GM23338 (cell line): ENCODE measurements around the gene COX4I2. TPM values are rescaled to one million over a fixed set of nuclear protein-coding genes. Genes with fewer than 3 reads are reported as not detected.

Experiments used
- CTCF ChIP-seq, 2 experiments: fragments of 200-600 bp in 1 of 2; sonication (generic) in 1 of 2; conservative IDR thresholded peaks; 2 replicates each; pipeline versions ENCODE4 v1.5.1 to v1.6.1; 2016 to 2017; ENCODE audit warnings: antibody characterized with exemption in 2 of 2, low read depth in 2 of 2, mild to moderate bottlenecking in 2 of 2, moderate library complexity in 1 of 2
- STAT1 ChIP-seq: IDR thresholded peaks from one replicate; pipeline ENCODE4 v1.6.1; 2016; ENCODE audit warnings: antibody characterized with exemption; ENCODE audit not compliant: unreplicated experiment
- ZNF462 ChIP-seq: fragments of 250-450 bp; sonication (Bioruptor Pico); IDR thresholded peaks from 2 replicates; pipeline ENCODE4 v1.5.0; 2020; ENCODE audit warnings: mild to moderate bottlenecking, moderate library complexity
- polyA plus RNA-seq: library from polyadenylated mRNA; unstranded; fragments of >200 nt; fragmentation: Nextera tagmentation; extraction: Ambion mirVana; gene quantifications from 2 replicates; pipeline ENCODE4 v1.2.1, GENCODE V29; 2016
- total RNA-seq: library from RNA; depleted of rRNA; stranded (reverse); fragments of >200 nt; shearing (Covaris generic); gene quantifications from 2 replicates; pipeline ENCODE4 v1.2.3, GENCODE V29; 2014
- TF ChIP-seq, protein P1 (sequence below): IDR thresholded peaks from one replicate; pipeline ENCODE4 v1.6.1; 2018; ENCODE audit warnings: antibody characterized with exemption; ENCODE audit not compliant: unreplicated experiment

The COX4I2 gene
- total and polyA plus RNA-seq, 2 experiments from 2014 or later, result 0.63 TPM; not detected in 1

DNA sequence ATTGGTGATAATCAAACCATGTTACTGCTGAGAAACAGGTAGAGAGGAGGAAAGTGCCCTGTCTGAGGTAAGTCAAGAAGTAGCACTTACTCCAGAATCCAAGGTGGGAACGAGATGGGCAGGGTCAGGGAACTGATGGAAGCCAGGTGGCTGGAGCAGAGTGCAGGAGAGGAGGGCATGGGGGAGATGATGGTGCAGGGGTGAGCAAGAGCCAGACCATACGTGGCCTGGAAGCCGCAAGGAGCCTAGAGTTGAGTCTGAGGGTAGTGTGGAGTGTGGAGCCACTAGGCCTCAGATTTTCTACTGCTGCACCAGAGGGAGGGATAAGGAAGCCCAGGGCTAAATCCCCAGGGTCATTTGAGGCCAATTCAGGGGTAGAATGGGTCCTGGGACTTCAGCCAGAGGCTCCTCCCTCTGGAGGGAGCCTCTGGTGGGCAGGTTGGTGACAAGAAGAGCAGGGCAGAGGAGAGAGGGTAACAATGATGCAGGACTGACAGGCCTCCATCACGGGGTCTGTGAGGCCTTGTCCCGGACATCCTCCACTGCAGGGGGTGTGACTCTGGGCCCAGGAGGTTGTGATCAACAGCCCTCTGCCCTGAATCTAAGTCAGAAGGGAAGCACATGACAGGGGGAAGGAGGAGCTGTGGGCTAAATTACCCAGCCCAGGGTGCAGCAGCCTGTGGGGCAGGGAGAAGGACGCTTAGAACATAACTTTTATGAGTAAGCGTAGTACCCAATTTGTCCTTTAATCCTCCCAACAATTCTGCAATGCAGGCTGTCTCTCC, 28.7 kb downstream of the COX4I2 start (continued):
- no peak for TF ChIP-seq ZNF462 (CRISPR knock-in tag)
- TF ChIP-seq, protein P1, sequence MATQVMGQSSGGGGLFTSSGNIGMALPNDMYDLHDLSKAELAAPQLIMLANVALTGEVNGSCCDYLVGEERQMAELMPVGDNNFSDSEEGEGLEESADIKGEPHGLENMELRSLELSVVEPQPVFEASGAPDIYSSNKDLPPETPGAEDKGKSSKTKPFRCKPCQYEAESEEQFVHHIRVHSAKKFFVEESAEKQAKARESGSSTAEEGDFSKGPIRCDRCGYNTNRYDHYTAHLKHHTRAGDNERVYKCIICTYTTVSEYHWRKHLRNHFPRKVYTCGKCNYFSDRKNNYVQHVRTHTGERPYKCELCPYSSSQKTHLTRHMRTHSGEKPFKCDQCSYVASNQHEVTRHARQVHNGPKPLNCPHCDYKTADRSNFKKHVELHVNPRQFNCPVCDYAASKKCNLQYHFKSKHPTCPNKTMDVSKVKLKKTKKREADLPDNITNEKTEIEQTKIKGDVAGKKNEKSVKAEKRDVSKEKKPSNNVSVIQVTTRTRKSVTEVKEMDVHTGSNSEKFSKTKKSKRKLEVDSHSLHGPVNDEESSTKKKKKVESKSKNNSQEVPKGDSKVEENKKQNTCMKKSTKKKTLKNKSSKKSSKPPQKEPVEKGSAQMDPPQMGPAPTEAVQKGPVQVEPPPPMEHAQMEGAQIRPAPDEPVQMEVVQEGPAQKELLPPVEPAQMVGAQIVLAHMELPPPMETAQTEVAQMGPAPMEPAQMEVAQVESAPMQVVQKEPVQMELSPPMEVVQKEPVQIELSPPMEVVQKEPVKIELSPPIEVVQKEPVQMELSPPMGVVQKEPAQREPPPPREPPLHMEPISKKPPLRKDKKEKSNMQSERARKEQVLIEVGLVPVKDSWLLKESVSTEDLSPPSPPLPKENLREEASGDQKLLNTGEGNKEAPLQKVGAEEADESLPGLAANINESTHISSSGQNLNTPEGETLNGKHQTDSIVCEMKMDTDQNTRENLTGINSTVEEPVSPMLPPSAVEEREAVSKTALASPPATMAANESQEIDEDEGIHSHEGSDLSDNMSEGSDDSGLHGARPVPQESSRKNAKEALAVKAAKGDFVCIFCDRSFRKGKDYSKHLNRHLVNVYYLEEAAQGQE, result no peak
- no peak for TF ChIP-seq STAT1
- TF ChIP-seq CTCF (conservative IDR thresholded peaks at IDR 0.05; ENCODE audit: low read depth in 2 of 2), result no peak
